ENCODE data around the gene TREML1. TPM values are rescaled to one million over a fixed set of nuclear protein-coding genes. Genes with fewer than 3 reads are reported as not detected.

Gene TREML1
- total and polyA plus RNA-seq, 2 of the 4 experiments (the other 2 are of a cell fraction): not detected

DNA sequence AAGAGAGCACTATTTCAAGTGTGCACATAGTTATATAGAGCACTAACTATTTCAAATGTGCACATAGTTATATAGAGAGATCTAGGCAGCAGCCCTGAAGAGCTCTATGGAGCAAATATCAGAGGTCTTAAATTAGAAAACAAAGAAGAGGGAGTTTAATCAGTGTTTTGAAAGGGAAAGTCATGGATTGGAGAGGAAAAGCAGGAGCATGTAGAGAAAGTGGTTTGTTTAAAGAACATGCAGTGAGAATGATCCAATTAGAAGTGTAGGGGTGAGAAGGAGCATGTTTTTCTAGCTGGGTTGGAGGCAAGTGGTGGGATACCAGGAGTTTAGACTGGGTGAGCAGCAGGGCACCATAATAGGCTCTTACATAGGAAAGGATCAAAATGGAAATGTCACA, 17.2 kb downstream of the TREML1 start:
- dilution Hi-C loops (cut with HindIII; ENCODE audit: low sequenced_read_pairs, unreplicated experiment): no loop called here
- CTCF ChIA-PET: no interaction called here
- no peak overlapping the region for H3K14ac ChIP-seq (replicated peaks; ENCODE audit: low read depth, low read length)
- no peak overlapping the region for H4K91ac ChIP-seq (ENCODE audit: insufficient read depth, low read depth, low read length)
- no peak overlapping the region for H2AK5ac ChIP-seq (ENCODE audit: low read depth, low read length)
- no peak overlapping the region for H2BK5ac ChIP-seq (ENCODE audit: low read depth, low read length, poor library complexity, severe bottlenecking)
- no peaks in the 10 kb centered on the region for H3K27me3 ChIP-seq (ENCODE audit: control insufficient read depth, insufficient read depth, low read length)
- no peak overlapping the region for H3K4ac ChIP-seq (ENCODE audit: low read depth, low read length)
- H4K20me1 ChIP-seq (ENCODE audit: insufficient read depth, low read length): no peaks in the 10 kb centered on the region
- H3K36me3 ChIP-seq (ENCODE audit: control insufficient read depth, insufficient read depth, low read length): no peaks in the 10 kb centered on the region
- no peak overlapping the region for H3K18ac ChIP-seq (ENCODE audit: low read depth, low read length)
- POLR2A ChIA-PET (ENCODE audit: unreplicated experiment): no interaction called here
- in situ Hi-C loops (cut with MboI; ENCODE audit: low sequenced_read_pairs): no loop called here
- no peaks in the 10 kb centered on the region for H3K9me1 ChIP-seq (ENCODE audit: insufficient read depth, low read length)
- BruUV-seq (replicated peaks): no TSS peak
- H3K4me1 ChIP-seq (ENCODE audit: control insufficient read depth, insufficient read depth, low read length): no peaks in the 10 kb centered on the region
- TF ChIP-seq POLR2A (IDR thresholded peaks at IDR 0.05; ENCODE audit: low read depth, low read length) (no peak), MXI1 (IDR thresholded peaks at IDR 0.05; ENCODE audit: borderline replicate concordance, low read depth, low read length) (no peak), NFE2L2 (IDR thresholded peaks at IDR 0.05; ENCODE audit: low read depth, low read length) (no peak), MAFK (IDR thresholded peaks at IDR 0.05; ENCODE audit: low read depth, low read length) (no peak), RAD21 (IDR thresholded peaks at IDR 0.05; ENCODE audit: low read length) (no peak), BHLHE40 (IDR thresholded peaks at IDR 0.05; ENCODE audit: low read depth, low read length) (no peak), RCOR1 (IDR thresholded peaks at IDR 0.05; ENCODE audit: insufficient replicate concordance, low read length) (no peak), ELK1 (IDR thresholded peaks at IDR 0.05; ENCODE audit: borderline replicate concordance, low read depth, low read length) (no peak), USF2 (IDR thresholded peaks at IDR 0.05; ENCODE audit: low read depth, low read length) (no peak), SMC3 (IDR thresholded peaks at IDR 0.05; ENCODE audit: low read depth, low read length) (no peak), RFX5 (IDR thresholded peaks at IDR 0.05; ENCODE audit: low read depth, low read length) (no peak), MAZ (IDR thresholded peaks at IDR 0.05; ENCODE audit: borderline replicate concordance, low read depth, low read length) (no peak), FOS (IDR thresholded peaks at IDR 0.05; ENCODE audit: low read depth, low read length) (no peak), CHD1 (IDR thresholded peaks at IDR 0.05; ENCODE audit: low read depth, low read length) (no peak), CEBPB (IDR thresholded peaks at IDR 0.05; ENCODE audit: low read depth, low read length) (no peak)
- TF ChIP-seq, protein P1, sequence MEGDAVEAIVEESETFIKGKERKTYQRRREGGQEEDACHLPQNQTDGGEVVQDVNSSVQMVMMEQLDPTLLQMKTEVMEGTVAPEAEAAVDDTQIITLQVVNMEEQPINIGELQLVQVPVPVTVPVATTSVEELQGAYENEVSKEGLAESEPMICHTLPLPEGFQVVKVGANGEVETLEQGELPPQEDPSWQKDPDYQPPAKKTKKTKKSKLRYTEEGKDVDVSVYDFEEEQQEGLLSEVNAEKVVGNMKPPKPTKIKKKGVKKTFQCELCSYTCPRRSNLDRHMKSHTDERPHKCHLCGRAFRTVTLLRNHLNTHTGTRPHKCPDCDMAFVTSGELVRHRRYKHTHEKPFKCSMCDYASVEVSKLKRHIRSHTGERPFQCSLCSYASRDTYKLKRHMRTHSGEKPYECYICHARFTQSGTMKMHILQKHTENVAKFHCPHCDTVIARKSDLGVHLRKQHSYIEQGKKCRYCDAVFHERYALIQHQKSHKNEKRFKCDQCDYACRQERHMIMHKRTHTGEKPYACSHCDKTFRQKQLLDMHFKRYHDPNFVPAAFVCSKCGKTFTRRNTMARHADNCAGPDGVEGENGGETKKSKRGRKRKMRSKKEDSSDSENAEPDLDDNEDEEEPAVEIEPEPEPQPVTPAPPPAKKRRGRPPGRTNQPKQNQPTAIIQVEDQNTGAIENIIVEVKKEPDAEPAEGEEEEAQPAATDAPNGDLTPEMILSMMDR (conservative IDR thresholded peaks at IDR 0.05; ENCODE audit: low read depth, low read length): no peak
- H3K4me3 ChIP-seq (ENCODE audit: insufficient read depth, low read depth, low read length): no peak overlapping the region
- no peak overlapping the region for H2AK9ac ChIP-seq (replicated peaks; ENCODE audit: low read depth, low read length, poor library complexity)
- no peak overlapping the region for H2BK120ac ChIP-seq (ENCODE audit: low read depth, low read length)
- H3K27ac ChIP-seq (ENCODE audit: insufficient read depth, low read length): no peak overlapping the region
- no peak overlapping the region for H4K5ac ChIP-seq (ENCODE audit: low read depth, low read length)
- no peak overlapping the region for H2BK15ac ChIP-seq (ENCODE audit: low read depth, low read length)
- ATAC-seq (ENCODE audit: low read depth) (no peak), DNase-seq (no peak)
- no peaks in the 10 kb centered on the region for H3K79me1 ChIP-seq (ENCODE audit: low read depth in 1 of 2, low read length in 2 of 2)
- H3K4me2 ChIP-seq (ENCODE audit: low read depth, low read length): no peak overlapping the region
- H3K9me3 ChIP-seq (ENCODE audit: control insufficient read depth, insufficient read depth, low read length): no peaks in the 10 kb centered on the region
- intact Hi-C loops (cut with micrococcal nuclease): no loop called here
- no peak overlapping the region for H3K56ac ChIP-seq (ENCODE audit: extremely low read depth, insufficient read depth, low read length)
- no peak overlapping the region for H2BK20ac ChIP-seq (ENCODE audit: low read depth, low read length)
- no peak overlapping the region for H3K9ac ChIP-seq (ENCODE audit: low read depth, low read length)
- H2AFZ ChIP-seq (replicated peaks; ENCODE audit: low read length, poor library complexity): no peak overlapping the region
- H3K23ac ChIP-seq (ENCODE audit: low read depth, low read length): no peak overlapping the region
- no peak overlapping the region for H4K8ac ChIP-seq (ENCODE audit: low read depth in 2 of 2, low read length in 2 of 2)

All from IMR-90 (cell line).